GM19372 (cell line): ENCODE results near the gene SDF4.
"Not testable (repeated sequence)": the region's sequence is repeated elsewhere in the genome, so short reads cannot be mapped to it uniquely, and the experiment has no call there.

ENCODE experiments used
- ATAC-seq: cut with Tn5 transposase; IDR thresholded peaks from one replicate; pipeline ENCODE4 v1.9.1; 2021; ENCODE audit warnings: mild to moderate bottlenecking, low read depth, moderate library complexity; ENCODE audit not compliant: unreplicated experiment

SDF4 gene

DNA sequence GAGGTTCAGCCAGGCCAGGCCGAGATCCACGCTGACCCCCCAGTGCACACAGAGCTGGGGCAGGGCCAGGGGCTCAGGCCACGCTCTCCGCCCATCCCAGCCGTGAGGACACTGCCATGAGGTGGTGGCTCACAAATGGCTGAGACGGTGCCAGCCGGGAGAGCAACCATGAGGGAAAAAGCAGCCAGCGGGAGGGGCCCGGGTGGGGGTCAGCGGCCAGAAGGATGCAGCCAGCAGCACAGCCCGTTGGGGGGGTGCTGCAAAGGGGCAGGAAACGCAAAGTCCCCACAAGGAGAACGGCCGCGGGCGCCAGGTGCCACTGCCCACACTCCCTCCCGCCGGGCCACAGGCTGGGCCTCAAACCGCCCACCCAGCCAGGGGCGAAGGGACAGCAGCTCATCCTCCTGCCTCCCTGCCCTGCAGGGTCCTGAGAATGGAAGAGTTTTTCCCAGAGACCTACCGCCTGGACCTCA is 49.8 kb downstream of the SDF4 start:
- ATAC-seq: no peak

DNA sequence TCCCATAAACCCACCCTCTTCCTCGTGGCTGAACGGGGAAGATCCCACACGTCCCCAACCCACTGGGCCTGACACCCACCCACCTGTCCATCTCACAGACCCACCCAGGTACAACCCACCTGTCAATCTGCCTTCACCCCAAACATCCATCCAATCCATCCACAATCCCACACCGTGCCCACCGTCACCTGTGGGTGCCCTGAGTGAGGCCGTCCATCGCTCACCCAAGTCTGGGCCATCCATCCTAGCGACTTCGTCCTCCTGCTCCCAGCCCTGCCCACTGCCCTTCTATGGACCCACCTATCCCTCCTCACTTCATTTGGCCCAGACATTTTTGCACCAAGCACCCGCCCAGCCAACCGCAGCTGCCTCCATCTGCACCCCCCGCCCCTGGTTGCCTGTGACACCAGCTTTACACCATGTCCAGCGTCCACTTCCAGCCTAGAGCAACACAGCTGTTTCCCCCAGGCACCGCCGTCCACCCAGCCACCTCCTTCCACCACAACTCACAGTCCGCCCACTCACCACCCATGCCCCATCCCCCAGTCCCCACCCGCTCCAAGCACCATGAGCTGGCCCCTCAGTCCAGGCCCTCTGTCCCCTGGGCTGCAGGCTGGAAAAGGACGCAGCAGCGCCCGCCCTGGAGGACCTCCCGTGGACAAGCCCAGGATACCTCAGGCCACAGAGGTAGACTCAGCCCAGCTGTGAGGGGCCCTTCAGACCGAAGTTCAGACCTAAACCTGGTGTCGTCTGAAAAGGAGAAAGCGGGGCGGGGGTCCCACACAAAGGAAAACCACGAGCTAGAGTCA is 50.5 kb downstream of the SDF4 start:
- no peak for ATAC-seq

DNA sequence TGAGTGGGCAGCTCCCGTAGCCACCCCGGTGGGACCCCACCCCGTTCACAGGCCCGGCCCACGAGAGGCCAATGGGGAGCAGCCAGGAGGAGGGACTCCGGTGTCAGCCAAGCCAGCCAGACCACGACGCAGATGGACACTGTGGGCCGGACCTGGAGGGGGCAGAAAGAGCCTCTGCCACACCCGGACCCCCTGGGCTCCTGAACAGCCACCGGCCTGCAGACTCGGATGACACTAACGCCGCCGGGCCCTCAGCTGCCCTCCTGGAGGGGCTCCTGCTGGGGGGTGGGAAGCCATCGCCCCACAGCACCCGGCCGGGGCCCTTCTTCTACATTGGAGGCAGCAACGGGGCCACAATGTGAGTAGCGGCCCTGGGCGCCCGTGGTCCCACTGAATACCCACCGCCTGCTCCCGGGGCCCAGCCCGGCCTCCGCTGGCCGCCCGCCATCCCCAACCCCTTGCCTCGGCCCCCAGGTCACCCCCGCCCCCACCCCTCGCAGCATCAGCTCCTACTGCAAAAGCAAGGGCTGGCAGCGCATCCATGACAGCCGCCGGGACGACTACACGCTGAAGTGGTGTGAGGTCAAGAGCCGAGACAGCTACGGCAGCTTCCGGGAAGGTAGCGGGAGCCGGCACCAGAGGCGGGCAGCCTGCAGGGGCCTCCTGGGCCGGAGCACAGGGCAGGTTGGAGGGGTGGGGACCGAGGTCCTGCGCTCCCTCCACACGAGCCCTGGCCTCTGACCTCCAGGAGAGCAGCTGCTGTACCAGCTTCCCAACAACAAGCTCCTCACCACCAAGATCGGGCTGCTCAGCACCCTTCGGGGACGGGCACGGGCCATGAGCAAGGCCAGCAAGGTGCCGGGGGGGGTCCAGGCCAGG is 51.6 kb downstream of the SDF4 start:
- ATAC-seq: no peak

DNA sequence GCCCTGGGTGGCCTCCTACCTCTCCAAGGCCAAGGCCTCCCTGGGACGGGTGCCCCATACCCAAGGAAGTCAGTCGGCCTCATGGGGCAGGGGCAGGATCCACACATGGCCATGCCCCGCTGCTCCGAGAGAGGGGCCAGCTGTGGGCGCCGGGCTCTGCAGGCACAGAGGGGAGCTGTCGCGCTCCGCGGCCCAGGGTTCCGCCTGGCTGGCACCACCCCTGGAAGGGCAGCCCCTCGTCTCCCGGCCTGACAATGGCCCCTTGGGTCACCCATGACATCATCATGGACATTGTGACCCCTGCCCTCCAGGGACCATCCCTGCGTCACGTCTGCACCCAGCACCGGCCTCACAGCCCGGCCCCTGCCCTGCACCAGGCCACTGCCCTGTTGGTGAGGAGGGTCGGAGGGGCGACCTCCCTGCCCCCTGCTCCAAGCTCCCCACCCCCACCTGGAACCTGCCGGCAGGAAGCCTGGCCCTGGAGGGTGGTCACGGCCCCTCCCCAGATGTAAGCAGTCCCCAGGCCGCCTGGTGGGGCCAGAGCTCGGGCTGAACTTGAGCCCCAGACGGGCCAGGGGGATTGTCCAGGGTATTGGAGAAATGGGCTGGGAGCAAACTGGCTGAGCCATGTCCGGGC is 52.3 kb downstream of the SDF4 start:
- no peak for ATAC-seq

DNA sequence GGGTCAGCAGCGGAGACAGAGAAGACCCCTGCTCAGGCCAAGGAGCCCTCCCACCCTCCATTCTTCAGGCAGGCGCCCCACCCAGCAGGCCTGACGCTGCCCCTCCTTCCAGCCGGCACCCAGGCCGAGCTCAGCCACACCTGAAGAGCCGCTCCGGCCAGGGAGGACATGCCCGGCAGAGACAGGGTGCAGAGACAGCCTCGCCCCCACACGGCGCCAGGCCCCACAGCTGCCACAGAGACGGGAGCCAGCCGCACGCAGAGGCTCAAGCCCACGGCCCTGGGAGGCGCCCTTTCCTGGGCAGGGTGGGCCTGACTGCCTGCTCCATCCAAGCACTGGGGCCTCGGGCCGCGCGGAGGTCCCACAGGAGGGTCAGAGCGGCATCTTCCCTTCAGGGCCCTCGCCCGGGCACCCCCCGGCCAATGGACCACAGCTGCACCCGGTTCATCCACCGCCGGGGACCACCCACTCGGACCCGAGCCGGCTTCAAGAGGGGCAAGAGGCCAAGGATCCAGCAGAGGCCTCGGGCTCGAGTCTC is 52.9 kb downstream of the SDF4 start:
- no peak for ATAC-seq

DNA sequence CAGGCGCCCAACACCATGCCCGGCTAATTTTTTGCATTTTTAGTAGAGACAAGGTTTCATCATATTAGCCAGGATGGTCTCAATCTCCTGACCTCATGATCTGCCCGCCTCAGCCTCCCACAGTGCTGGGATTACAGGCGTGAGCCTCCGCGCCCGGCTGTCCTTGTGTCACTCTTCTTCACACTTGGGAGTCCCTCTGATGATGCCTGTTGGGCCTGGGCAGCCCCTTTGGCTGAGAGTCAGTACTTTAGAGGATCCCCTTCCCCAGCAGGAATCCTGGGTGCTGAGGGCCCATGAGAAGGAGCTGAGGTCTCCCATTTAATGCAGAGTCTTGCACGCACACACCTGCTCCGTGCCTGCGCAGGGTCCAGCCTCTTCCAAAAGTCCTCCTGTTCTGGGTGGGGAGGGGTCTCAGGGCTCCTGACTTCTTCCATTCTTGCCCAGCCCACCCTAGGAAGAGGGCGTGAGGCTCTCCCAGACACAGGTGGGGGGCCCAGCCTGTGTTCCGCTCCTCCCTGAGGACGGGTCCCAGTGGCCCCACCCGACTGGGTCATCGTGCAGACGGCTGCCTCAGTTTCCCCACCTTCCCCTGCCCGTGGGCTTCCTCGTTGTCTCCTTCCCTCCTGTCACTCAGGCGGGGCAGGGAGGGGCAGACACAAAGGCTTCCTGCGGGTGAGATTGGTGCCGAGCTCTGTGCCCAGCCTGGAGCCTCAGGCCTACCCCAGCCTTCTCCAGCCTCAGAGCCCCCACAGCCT is 54.2 kb downstream of the SDF4 start:
- ATAC-seq: no peak

DNA sequence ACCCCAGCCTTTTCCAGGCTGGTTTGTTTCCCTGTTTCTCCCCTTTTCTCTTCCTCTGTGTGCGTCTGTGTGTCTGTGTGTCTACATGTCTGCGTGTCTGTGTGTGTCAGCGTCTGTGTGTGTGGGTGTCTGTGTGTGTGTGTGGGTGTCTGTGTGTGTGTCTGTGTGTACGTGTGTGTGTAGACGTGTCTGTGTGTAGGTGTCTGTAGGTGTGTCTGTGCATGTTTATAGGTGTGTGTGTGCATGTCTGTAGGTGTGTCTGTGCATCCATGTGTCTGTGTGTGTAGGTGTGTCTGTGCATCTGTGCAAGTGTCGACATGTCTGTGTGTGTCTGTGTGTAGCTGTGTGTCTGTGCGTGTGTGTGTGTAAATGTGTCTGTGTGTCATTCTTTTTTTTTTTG is 54.9 kb downstream of the SDF4 start:
- ATAC-seq: no peak

DNA sequence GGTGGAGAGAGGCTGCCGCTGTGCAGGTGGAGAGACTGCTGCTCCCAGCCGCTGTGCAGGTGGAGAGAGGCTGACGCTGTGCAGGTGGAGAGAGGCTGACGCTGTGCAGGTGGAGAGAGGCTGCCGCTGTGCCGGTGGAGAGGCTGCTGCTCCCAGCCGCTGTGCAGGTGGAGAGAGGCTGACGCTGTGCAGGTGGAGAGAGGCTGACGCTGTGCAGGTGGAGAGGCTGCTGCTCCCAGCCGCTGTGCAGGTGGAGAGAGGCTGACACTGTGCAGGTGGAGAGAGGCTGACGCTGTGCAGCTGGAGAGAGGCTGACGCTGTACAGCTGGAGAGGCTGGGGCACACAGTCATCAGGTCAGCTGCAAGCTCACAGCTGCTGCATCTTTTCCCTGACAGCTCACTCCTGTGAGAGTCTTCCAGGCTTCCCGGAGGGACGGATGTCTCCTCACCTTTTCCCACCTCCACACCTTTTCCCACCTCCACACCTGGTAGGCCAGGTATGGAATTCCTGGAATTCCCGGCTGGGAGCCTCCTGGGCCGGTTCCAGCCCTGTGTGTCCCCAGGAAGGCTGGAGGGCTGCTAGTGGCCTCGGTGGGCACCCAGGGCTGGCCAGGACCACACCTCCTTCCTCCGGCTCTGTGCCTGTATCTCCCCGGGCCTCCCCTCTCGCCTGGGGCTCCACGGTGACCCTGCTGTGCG is 55.6 kb downstream of the SDF4 start:
- ATAC-seq: not testable (repeated sequence)

DNA sequence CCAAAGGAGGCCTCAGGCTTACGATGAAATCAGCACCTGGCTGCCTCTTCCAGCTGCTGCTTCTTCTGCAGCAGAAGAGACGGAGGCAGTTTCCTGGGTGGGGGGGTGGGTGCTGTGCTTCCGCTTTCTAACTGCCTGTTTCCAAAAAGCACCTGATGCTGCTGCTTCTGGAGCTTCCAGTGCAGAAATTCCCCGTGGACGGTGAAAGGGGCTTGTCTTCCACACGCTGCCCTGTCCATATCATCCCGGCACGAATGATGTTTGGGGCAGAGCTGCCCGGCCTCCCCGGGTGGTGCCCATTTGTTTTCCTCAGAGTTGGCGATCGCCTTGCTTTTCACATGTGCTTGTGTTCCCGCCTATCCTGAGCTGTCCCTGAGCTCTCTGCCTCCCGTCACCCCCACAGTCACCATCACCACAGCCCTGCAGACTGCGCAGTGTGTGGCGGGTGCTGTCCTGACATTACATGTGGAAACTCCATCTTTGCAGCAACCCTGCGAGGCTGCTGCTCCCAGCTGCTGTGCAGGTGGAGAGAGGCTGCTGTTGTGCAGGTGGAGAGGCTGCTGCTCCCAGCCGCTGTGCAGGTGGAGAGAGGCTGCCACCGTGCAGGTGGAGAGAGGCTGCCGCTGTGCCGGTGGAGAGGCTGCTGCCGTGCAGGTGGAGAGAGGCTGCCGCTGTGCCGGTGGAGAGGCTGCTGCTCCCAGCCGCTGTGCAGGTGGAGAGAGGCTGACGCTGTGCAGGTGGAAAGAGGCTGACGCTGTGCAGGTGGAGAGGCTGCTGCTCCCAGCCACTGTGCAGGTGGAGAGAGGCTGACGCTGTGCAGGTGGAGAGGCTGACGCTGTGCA is 56.4 kb downstream of the SDF4 start:
- ATAC-seq: no peak

DNA sequence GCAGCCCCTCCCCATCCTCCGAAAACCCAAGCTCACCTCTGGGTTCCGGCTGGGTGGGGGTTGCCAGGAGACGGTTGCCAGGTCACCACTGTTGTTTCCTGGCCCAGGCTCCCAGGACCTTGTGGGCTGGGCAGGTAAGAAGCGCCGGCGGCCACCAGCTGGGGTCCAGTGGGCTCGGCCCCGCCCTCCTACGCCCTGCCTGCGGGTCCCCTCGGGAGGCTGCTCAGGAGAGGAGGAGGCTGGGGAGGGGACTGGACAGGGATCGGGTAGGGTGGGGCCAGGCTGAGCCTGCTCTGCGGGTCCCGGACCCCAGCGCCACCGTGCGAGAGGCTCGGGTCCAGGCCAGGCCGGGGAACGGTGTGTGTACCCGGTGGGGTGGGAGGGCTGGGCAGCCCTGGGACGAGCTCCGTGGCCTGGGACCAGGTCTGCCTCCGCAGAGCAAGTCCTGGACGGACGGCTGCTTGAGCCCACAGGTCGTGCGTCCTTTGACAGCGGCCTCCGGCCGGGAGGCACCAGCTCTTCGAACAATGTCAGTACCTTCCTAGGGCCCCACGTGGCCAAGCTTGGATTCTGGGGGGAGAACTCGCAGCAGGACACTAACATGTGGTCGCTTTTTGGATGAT is 57.9 kb downstream of the SDF4 start, which contains the start of gene TTLL10:
Gene TTLL10, plus strand, starts transcription at position 88 of the 623 bp plus-strand sequence. CDS start 5,336 bp downstream, outside the sequence.
- no peak for ATAC-seq

DNA sequence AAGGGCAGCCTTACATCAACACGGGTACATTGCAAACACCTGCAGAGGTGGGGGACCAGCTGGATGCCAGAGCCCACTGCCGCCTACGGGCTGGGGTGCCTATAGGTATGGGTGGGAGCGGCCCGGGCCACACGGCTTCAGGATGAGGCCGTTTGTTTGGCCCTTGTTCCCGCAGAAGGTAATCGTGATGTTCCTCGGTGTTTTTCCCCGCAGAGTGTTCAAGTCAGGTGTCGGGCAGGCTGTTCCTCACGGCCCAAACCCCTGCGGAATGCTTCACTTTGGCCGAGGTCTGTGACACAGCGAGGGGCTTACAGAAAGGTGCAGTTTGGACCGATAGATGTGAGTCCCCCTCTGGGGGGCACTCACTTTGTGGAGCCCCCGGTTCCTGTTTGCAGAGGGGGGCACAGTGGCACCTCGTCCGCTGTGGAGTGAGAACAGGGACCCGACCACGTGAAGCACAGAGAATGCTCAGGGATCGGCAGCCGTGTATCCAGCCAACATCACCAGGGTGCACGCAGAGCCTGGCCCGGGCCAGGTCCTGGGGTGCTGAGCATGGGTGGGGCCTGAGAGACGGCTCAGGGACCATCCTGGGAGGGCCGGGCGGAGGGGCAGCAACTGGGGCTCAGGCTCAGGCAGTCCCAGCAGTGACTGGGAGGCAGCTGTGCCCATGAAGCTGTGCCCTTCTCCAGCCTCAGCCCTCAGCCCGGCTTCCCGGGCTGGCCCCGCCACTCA is 58.6 kb downstream of the SDF4 start:
- ATAC-seq: no peak

DNA sequence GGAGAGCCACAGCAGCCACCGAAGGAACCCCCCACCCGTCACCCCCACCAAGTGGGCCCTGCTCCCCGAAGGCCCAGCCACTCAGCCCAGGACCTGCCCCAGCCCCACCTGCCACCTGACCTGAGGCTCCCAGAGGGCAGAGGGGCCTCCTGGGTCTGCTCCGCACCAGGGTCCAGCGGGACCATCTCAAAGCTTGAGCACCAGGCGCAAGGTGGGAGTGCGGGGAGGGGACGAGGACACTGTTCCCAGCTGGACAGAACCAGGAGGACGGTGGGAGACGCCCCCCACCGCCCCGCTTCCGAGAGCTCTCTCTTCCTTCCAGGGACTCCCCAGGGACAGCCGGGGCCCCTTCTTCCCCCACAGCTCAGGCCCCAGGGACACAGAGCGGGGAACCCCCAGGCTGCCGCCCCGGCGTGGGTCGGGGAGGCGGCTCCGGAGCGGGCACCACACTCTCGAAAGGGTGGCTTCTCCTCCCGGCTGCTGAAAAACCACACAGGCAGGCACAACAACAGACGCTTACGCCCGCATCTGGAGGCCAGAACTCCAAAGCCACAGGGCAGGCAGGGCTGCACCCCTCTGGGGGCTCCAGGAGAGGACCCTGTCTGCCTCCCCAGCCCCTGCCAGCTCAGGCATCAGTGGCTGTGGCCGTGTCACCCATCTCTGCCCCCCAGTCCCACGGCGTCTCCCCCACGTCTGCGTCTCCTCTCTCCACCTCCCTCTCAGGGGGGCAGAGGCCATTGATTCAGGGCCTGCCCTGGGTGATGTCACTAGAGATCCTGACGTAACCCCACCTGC is 60.1 kb downstream of the SDF4 start:
- no peak for ATAC-seq

DNA sequence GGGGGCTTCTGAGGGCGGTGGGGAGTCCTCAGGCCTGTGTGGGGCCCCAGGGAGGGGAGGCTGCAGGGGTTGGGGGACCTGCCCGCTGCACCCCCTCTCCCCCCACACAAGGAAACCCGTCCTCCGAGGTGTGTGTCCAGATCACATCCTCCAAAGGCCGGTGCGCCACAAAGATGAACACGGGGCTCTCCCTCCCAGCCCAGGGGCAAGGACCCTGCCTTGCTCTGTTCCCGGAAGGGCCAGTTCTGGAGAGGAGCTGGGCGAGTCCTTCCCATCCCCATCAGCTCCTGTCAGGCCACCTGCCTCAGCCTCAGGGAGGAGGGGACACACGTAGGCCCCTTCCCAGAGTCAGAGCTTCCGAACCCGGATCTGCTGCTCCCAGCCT is 60.6 kb downstream of the SDF4 start:
- no peak for ATAC-seq

DNA sequence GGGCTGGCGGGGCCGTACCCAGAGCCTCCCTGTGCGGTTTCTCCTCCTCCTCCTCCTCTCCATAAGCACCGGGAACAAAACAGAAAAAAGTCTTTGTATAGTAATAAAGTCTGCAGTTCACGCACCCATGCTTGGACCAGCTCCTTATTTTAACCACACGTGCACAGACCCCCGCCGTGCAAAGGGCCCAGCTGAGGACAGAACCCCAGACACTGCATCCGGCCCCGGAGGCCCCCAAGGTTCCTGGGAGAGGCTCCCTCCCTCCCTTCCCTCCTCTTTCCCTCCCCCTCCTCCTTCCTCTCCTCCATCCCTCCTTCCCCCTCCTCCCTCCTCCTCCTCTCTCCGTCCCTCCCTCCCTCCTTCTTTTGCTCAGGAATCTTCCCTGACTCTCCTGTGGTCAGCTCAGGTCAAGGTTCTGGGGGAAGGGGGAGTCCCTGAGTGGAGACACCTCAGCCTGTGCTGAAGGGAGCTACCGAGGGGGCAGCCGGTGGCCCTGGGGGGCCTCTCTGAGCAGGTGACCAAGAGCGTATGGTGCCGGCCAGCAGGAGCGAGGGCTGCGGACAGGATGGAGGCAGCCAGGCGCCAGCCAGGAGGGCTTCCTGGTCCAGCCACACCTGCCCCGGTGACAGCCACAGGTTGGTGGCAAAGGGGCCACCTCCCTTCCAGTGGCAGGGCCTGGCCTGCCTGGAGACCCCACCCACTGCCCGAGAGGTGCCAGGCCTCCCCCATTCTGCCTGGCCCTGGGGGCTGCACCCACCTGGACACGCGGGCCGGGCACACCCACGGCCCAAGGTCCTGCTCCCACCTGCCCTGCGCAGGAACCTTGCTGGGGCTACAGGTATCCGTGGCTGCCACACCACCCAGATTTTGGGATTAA is 61.3 kb downstream of the SDF4 start:
- no peak for ATAC-seq

DNA sequence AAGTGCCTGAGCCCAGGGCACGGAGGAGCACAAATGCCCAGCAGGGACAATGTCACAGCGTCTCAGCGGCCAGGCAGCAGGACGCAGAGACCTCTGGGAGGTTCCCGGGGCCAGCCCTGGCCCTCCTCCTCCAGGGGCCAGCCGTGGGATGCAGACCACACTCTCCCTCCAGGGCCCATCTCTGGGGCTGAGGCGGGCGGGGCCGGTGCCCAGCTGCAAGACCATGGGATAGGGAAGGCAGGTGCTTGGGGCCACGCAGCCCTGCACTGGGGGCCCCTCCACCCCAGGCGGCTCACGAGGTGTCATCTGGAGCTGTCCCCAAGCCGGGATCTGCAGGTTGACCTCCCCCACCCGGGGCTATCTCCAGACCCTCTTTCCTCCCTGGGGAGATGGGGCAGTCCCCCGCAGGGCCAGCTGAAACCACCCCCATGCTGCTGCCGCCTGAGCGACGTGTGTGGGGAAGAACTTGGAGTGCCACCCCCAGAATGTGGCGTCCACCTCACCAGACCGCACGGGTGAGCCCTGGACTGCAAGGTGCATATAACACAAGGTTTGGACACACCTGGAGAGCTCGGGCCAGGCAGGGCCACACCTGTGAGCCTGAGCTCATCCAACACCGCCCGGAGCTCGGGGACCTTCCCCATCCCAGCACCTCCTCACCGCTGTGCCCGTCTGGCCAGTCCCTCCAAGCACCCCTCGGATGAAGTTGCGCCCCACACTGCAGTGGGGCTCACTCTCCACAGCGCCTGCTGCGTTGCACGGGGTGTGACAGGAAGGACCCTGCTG is 62.2 kb downstream of the SDF4 start:
- ATAC-seq: no peak
